DOHH2 (cell line): ENCODE data around the gene ITGB7.

Source experiments
- CTCF ChIP-seq: fragments of 200-600 bp; sonication (generic); IDR thresholded peaks from one replicate; pipeline ENCODE4 v1.5.1; 2014; ENCODE audit warnings: antibody characterized with exemption, mild to moderate bottlenecking, low read depth, low read length; ENCODE audit not compliant: poor library complexity, severe bottlenecking
- EZH2phosphoT487 ChIP-seq: fragments of 200-600 bp; sonication (generic); IDR thresholded peaks from 2 replicates; pipeline ENCODE4 v1.6.1; 2017; ENCODE audit warnings: borderline replicate concordance, mild to moderate bottlenecking, antibody characterized with exemption, low read length, moderate library complexity, mixed read lengths

DNA sequence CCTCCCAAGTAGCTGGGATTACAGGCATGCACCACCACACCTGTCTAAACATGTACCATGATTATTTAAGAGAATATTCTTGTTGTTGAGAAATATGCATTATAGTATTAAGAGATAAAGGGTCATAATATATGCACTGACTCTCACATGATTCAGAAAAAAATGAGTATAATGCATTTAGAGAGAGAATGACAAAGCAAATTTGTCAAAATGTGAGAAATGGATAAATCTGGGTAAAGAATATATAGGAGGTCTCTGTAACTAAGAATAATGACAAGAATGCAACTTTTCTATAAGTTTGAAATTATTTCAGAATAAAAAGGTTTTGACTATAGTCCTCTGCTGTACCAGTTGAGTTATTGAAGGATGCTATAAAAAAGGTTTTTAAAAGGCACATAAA, 54.7 kb downstream of the ITGB7 start:
- TF ChIP-seq CTCF: no peak
- TF ChIP-seq EZH2phosphoT487: no peak
